Measurements from ENCODE around the gene C5orf47.
A peak's percentile ranks its signal among the peaks of the same experiment; 100 is the strongest.

Gene C5orf47

DNA sequence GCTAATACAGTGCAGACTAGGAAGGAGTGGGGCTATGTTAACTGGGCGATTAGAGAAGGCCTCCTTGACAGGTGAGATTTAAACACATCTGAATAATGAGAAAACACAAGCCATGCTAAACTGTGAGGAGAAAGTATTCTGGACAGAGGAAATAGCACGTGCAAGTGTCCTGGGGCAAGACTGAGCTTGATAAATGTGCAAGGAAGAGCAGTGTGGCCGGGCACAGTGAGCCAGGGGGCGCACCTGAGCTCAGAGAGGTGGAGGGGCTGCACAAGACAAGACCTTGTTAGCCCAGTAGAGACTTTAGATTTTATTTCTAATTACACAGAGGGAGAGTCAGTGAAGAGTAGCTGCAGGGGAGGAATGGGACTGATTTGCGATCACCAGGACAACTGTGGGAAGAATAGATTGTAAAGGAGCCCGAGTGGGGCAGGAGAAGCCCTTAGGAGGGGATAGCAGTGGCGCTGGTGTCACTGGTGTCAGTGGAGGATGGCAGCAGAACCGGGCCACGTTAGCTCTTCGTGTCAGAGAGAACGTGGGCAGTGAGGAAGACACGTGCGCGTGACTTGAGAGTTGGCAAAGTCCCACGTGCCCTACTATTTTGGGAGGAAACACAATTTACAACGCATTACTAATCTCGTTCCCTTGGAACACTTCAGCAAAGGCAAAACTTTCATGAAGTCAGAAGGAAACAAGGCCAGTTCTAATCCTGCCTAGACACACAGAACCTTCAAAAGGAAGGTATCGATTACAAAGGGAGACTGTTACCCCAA lies 17.9 kb upstream of the C5orf47 start:
- DNase-seq = no peak

DNA sequence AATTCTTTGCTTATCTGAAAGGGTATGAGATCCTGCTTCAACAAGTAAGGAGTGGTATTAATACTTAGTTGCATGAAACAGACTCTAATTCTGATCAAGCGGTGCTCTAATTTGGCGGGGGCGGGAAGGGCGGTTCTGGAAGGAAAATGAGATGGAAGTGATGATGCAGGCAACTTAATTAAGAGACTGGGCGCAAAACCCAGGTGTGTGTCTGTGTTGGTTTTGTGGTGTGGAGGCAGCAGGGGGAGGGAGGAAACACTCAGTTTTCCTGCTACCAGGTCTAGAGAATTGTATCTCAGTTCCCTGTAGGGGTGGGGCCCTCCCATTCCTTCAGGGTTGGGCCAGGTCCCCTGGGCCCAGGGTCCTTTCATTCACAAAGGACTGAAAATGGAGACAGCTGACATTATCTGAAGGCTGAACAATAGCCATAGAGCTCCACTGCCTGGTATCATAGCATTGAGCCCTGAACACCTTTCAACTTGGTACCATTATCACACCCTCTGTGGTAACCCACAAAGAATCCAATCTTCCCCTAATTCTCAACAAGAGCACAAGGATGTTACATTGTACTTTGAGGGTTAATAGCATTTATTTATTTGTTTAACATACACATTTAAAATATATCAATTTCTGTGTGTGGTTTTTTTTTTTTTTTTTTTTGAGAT lies 17.2 kb upstream of the C5orf47 start:
- peak; percentile 74 for DNase-seq

DNA sequence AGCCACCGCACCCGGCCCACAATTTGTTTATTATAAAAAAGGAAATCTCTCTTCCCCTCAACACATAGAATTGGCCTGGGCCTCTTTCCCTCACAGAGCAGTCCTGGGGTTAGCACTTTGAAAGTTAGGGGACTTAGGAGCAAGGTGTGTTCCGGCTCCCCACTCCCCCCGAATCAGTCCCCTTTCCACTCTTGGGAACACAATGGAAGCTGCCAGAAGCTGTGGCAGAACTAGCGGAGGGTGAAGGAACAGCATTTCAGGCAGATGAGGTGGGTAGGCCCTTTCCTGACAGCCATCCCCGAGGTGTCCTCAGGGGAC lies 16.4 kb upstream of the C5orf47 start:
- no peak for DNase-seq

DNA sequence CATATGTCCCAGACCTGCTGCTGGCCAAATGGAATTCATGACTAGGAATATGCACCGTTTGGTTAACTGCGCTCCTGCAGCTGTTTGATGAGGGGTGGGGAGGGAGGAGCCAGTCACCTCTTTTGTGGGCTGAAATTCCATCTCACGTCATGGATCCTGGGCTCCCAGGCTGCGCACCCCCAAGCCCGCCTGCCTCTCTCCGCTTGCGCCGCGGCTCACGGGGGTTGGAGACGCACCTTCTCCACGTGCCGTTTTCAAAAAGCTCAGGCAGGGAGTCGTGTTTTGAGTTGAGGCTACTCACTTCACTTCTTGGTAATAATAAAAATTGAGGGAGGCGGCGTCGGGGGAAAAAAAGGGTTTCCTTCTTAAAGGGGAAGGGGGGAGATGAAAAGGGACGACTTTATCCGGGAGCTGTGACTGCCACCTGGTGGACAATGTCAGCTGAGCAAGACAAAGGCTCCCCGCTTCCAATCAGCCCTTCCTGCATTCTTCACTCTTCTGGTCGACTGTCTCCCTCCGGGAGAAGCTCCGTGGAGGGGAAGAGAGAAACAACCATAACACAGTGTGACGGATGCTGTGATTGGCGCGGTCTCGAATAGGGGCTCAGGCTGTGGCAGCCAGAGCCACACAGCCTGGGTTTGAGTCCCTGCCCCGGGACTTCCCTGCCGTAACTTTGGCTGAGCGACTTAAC lies 15.9 kb upstream of the C5orf47 start:
- DNase-seq = peak; percentile 89

DNA sequence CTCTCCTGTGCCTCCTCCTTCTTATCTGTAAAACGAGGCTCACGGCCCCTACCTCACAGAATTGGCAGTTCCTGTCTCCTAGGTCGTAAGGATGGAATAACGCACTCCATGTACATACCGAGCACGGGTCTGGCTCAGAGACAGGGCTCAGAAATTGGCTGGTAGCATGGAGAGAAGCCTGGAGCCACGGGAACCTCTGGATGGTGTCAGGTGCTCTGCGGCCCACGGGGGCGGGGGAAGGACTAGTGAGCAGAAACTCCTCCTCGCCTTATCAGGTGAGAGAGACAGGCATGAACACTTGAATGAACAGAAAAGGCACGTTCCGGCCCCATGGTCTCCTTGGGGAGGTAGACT lies 15.4 kb upstream of the C5orf47 start:
- DNase-seq = no peak

DNA sequence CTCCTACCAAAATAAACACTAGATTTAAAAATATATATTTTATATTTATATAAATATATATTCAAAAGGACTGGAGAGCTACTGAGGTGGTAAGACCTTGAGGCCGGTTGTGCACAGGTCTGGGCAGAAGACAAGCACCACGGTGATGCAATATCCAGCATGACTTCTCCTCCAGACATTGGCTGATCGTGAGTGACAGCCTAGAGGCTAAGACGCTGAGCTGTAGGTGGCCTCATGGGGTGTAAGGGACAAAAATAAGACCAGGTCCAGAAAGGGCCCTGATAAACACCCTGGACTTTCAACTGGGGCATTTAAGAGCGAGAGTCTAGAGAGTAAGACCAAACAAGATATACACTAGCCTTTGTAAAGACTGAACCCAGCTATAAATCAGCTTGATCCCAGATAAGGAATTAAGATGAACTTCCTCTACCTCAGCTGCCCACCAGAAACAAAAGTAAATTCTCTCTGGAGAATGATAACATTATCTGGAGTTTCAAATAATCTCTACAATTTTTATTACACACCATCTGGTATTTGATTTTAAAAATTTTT lies 14.2 kb upstream of the C5orf47 start:
- DNase-seq = no peak

DNA sequence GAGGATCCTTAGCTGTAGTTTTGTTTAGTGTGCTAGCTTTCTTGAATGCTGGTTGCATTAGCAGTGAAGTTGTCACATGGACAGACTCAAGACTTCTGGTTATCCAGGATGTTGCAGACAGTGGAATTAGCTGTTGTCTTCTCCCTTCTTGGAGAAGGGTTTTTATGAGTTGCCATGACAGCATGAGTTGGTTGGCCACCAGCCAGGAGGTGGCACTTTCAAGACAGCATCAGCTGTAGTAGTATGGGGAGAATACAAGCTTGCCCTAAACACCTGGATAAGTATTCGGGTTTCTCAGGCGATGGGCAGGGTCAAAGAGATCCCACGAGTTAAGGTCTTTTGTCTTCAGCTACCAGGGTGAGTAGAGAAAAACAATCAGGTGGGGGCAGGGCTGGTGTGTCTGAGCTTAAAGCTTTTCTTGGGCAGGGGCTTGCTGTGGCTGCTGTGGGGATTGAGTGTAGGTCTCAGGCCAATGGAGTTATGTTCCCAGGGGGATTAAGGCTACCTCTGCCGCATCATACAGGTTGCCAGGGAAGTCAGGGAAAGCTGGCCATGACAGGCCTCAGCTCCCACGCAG lies 7.7 kb upstream of the C5orf47 start:
- DNase-seq = no peak

DNA sequence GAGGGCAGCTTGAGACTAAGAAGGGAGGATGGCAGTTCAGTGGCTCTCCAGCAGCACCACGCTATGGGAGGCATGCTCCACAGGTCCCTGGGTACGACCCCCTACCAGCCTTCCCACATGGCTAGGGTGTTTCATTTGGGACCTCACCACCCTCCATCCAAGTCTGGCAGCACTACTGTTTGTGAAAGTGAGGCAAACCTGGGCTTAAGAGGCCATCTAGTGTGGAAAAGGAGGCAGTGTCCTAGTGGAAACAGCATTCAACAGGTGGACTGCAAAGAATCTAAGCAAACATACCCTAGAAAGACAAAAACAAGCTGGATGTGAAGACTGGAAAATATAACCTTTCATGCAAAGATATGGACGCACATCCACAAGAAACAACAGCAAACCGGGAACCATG lies 4.8 kb upstream of the C5orf47 start:
- DNase-seq = peak; percentile 32

DNA sequence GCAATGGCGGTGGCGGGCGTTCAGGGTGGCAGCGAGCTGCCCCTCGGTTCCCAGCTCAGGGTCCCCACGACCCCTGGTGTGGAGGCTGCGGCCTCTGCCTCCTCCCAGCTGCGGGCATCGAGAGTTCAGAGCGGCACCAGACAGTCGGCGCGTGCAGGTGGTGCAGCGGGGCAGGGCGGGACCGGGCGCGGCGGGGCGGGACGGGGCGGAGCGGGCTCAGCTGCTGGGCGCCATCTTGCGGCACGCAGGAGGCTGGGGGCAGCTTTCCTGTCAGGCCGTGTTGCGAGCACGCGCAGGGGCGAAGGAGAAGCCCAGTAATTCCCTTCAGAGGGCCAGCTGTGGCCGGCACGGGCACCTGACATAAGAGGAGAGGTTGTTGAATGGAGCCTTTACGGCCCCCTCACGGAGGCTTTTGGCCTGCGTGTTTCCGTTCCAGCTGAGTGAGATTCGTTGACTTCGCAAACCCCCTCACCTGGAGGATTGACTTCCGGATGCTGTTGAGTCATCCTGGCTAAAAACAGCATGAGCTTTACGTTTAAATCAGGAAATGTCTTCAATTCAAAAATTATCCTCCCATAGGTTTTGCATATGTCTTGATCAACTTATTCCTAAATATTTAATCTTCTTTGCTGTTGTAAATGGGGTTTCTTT lies 587 bp downstream of the C5orf47 start:
- DNase-seq = no peak

DNA sequence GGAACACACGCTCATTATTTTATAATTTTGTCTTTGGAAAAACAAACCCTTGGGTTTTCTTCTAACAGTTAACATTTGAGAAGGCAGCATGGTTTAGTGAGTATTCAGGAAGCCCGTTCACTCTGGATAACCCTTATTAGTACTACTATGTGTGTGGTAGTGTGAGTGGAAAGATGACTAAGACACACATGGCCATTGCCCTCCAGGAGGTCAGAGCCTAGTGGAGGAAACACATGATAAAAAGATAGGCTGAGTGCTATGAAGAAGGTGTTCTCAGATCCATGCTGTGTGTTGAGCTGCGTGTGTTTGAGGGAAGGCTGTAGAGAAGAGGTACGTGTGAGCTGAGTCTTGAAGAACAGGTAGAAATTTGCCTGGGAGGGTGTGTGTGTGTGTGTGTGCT lies 8.4 kb downstream of the C5orf47 start:
- no peak for DNase-seq

DNA sequence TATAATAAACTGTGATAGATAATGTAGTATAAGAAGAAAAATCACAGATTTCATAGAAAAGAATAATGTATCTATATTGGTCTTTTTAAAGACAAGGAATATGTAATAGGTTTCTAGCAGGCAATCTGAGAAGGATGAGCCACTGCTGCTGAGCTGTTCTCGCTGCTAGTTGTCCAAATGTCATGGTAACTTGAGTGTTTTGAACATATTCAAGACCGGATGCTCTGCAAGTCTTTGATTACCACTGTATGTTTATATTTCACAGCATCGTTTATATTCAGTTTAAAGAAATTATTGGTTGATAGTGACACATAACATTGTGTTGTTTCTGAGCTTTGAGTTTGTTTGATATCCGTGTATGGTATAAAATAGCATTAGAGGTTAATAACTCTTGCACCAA lies 9.6 kb downstream of the C5orf47 start:
- DNase-seq = no peak

DNA sequence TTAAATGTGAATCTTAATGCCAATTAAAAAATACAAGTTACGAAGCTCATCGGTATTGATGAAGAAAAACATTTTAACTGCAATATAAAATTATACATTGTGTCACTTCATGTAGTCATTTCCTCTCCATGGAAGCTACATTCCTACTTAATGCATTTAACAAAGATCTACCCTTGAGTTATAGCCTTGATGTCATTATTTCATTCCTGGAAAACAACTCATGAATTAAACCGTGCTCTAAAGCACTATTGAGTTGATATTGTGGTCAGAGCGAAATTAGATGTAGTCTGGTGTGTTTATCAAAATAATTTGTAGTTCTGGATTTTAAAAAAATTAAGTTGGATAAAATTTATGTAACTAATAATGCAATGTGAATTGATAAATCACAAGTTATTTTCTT lies 11.1 kb downstream of the C5orf47 start:
- DNase-seq = no peak

DNA sequence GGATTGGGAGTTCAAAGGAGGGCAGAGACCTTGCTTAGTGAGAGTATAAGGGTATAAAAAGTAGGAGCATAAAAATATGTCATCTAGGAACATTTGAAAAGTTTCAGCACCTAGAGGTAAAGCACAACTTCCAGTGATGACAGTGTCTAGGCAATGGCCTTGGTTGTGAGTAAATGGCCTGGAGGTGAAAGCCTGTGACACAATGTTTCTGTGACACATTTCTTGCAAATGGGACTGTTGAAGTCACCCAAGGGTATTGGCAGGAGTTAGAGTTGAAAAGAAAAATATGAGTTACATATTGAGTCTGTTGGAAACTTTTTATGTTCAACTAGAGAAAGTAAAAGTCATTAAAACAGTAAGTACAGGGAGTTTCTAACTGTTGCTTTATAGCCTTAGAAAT lies 14.8 kb downstream of the C5orf47 start:
- DNase-seq = no peak

DNA sequence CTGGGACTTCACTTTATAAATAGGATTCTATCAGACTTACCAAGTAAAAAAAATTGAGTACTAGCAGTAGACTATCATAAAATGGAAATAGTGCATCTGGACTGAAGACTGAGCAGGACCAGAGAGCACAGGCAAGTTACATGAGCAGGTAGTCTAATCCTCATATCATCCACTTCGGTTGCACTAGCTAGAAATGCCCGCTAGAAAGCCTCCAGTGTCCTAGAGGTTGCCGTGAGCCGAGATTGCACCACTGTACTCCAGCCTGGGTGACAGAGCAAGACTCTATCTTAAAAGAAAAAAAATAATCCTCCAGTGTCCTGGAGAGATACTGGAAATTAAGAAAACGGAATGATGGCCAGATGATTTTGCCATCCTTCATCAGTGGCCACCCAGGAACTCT lies 20.0 kb downstream of the C5orf47 start:
- DNase-seq = no peak

DNA sequence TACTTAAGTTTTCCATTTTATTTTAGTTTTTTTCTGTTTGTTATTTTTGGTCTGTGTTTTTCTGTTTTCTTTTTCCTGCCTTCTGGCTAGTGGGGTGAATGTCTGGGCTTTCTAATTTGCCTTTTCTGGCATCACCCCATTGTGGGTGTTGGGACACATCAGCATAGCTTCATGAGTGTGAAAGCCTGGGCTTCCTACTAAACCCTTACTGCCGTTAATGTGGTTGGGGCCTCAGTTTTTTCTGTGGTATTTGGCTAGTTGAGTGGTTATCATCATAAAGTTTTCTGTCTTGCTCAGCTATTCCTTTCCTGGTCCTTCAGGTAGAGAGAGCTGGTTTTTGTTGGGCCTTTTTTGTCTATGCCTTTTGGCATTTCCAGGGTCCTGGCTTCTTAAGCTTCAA lies 21.4 kb downstream of the C5orf47 start:
- no peak for DNase-seq

DNA sequence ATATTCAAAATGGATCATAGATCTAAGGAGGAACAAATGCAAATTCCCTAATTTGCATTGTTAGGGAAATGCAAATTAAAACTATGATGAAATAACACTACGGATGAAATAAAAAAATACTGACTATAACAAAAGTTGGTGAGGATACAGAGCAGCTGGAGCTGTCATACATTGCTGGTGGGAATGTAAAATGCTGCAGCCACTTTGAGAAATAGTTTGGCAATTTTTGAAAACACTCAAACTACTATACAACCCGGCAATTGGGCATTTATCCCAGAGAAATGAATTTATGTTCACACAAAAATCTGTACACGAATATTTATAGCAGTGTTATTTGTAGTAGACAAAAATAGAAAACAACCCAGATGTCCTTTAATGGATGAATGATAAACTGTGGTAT lies 22.5 kb downstream of the C5orf47 start:
- no peak for DNase-seq

DNA sequence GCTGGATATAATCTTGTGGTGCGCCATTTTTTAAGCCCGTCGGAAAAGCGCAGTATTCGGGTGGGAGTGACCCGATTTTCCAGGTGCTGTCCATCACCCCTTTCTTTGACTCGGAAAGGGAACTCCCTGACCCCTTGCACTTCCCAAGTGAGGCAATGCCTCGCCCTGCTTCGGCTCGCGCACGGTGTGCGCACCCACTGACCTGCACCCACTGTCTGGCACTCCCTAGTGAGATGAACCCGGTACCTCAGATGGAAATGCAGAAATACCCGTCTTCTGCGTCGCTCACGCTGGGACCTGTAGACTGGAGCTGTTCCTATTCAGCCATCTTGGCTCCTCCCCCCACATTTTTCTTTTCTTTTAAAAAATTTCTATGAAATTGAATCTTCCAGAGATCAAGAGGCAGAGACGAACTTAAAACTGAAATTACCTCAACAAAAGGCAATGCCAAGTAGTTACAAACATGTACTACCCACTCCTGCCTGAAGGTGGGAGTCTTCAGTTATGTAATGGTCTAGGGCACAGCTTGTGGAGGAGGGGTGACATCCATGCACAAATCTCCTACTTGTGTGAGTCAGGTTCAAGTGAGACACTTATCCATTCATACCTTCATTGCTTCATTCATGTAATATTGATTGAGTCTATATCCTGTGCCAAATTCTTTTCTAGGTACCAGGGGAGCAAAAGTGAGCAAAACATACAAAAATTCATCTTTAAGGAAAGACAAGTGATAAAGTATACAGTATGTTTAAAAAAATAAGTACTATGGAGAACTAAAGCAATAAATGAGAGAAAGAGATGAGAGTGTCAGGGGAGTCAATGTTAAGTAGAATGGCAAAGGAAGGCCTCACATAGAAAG lies 31.3 kb downstream of the C5orf47 start:
- peak; percentile 71 for DNase-seq

DNA sequence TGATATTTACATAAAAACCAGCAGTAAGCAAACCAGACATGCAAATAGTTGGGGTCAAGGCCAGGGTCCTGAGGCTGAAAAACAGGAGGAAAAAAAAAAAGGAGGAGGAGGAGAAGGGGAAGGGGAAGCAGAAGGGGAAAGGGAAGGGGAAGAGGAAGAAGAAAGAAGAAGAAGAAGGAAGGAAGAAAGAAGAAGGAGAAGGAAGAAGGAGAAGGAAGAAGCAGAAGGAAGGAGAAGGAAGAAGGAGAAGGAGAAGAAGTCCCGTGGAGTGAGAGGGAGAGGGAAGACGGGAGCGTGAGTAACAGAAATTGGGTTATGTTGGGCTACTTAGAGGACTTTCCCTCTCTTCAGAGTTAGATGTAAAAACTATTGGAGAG lies 31.9 kb downstream of the C5orf47 start:
- DNase-seq = no peak

DNA sequence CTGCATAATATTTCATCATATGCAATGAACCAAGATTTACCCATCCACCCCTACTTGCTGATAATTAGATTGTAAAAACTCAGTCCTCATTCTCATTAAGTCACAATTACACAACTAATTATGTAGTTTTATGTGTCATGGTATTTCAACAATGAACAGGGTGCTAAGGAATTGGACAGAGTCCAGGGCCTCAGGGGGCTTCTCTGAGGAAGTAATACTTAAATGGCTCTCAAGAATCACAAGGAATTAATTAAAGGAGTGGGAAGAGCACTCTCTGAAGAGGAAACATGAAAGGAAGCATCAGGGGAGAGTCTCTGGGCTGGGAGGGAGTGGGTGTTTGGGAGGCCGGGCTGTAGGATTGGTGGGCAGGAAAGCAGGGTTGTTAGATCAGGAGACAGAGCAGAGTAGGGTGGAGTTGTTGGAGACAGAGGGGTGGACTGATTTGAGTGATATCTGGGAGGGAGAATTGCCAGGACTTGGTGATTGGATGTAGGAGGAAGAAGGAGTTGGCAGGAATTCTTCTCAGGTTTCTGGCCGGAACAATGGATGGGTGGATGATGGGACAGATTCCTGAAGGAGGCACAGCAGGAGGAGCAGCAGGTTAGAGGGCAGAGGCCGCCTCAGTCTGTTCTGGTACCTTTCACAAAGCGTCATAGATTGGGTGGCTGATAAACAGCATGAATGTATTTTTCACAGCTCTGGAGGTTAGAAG lies 33.6 kb downstream of the C5orf47 start:
- DNase-seq = no peak

DNA sequence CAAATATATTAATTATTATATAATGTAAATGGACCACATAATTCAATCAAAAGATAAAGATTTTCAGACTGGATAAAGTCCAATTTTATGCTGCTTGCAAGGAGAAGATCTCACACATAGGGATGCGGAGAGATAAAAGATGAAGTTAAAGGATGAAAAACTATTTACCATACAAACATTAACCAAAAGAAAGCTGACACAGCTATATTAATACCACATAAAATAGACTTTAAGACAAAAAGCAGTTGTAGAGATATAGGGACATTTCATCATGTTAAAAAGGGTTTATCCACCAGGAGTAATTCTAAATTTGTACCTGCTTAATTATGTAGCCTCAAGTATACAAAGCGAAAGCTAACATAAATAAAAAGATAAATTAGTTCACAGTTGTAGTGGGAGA lies 41.3 kb downstream of the C5orf47 start:
- DNase-seq = no peak

DNA sequence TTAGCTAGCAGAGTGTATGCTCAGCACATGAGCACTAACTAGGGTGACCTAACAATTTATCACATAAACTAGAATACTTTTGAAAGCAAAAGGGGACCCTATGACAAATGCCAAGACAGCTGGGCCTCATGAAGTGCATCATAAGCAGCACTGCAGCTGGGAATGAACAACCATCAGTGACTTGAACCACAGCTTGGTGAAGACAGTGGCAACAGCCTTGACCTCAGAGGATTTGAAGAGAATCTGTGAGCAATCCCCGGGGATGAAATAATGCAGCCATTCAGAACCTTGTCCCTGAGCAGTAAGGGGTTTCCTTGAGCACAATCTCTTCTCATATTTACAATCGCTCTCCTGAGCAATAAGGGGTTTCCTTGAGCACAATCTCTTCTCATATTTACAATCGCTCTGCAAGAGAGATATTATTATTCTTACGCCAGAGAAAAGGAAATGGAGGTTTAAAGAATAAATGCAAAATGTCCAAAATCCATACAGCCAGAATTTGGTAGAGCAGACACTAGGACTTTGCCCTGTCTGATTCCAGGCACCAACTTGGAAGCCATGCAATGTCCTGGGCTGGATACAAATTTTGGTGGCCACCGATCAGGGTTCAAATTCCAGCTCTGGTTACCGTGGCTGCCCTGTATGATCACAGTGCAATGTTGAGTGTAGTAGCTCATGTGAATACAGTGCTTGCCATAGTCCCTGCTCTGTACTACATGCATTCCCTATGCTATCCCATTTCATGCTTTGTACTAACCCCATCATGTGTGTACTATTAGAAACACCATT lies 55.7 kb downstream of the C5orf47 start:
- no peak for DNase-seq
